HG02571 (cell line): ENCODE measurements around the gene HSD3B7.
A peak's percentile ranks its signal among the peaks of the same experiment; 100 is the strongest.

Source experiments
- ATAC-seq: cut with Tn5 transposase; IDR thresholded peaks from one replicate; pipeline ENCODE4 v1.9.1; 2021; ENCODE audit warnings: mild to moderate bottlenecking, moderate library complexity; ENCODE audit not compliant: unreplicated experiment

The HSD3B7 gene

GRCh38 chr16:30982548-30983288, 2.3 kb upstream of the HSD3B7 start:
- ATAC-seq = no peak

GRCh38 chr16:30983289-30983889, 1.6 kb upstream of the HSD3B7 start:
- ATAC-seq = no peak

GRCh38 chr16:30983898-30984610, 953 bp upstream of the HSD3B7 start:
- no peak for ATAC-seq

GRCh38 chr16:30985401-30986128, 558 bp downstream of the HSD3B7 start:
- no peak for ATAC-seq

GRCh38 chr16:30986129-30986991, 1.4 kb downstream of the HSD3B7 start:
- ATAC-seq = no peak

- ATAC-seq = no peak
Measured at GRCh38 chr16:30987581-30988190, 2.7 kb downstream of the HSD3B7 start.

- ATAC-seq = no peak
Measured at GRCh38 chr16:30989469-30990047, 4.6 kb downstream of the HSD3B7 start.

GRCh38 chr16:30990105-30990504, 5.1 kb downstream of the HSD3B7 start:
- ATAC-seq = no peak

GRCh38 chr16:30991052-30991451, 6.0 kb downstream of the HSD3B7 start:
- ATAC-seq = no peak

GRCh38 chr16:30992276-30992780, 7.3 kb downstream of the HSD3B7 start:
- no peak for ATAC-seq

GRCh38 chr16:30992931-30993816, 8.2 kb downstream of the HSD3B7 start:
- no peak for ATAC-seq

- ATAC-seq = no peak
Measured at GRCh38 chr16:30995927-30996323, 10.9 kb downstream of the HSD3B7 start.

GRCh38 chr16:30996324-30996984, 11.4 kb downstream of the HSD3B7 start:
- ATAC-seq = no peak

GRCh38 chr16:30996985-30997724, 12.1 kb downstream of the HSD3B7 start:
- ATAC-seq = peak; percentile 60

GRCh38 chr16:30997725-30998711, 13.0 kb downstream of the HSD3B7 start:
- ATAC-seq = no peak
